ES-I3 (cell line): ENCODE measurements around the gene BTNL3.

ENCODE experiments used
- H3K36me3 ChIP-seq: 2 replicates; pipeline ENCODE4 v1.6.1; 2013; ENCODE audit warnings: mild to moderate bottlenecking, low read length, control low read depth, moderate library complexity; ENCODE audit not compliant: insufficient read depth
- H3K4me1 ChIP-seq: 2 replicates; pipeline ENCODE4 v1.6.1; 2013; ENCODE audit warnings: mild to moderate bottlenecking, control low read depth, low read length; ENCODE audit not compliant: insufficient read depth
- H3K9ac ChIP-seq: 2 replicates; pipeline ENCODE4 v1.6.1; 2013; ENCODE audit warnings: low read depth, mild to moderate bottlenecking, low read length, moderate library complexity
- H3K9me3 ChIP-seq: 2 replicates; pipeline ENCODE4 v1.6.1; 2013; ENCODE audit warnings: mild to moderate bottlenecking, low read length, moderate library complexity; ENCODE audit not compliant: control insufficient read depth, insufficient read depth

The BTNL3 gene

DNA sequence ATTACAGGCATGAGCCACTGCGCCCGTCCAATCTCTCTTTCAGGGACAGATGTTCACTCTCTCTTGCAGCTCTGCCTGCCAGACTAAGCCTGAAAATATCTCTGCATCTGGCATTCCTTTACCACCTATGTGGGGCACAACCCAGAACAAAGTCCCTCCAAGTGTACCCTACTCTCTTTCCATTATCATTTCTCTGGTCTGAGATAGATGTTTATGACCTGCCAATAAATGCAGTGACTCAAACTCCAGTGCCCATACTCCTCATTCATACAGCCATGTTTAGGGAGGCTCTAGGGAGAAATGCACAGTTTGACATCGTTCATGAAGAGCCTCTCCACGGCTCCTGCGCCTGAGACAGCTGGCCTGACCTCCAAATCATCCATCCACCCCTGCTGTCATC is at the start of gene BTNL3:
Gene BTNL3, plus strand, starts transcription at position 255 of the 400 bp plus-strand sequence. CDS start 183 bp downstream, outside the sequence.
- H3K4me1 ChIP-seq: no peaks in the 10 kb centered on the region
- H3K9ac ChIP-seq: no peak within 1 kb of the TSS
- no peaks in the 10 kb centered on the region for H3K36me3 ChIP-seq
- H3K9me3 ChIP-seq: no peaks in the 10 kb centered on the region

DNA sequence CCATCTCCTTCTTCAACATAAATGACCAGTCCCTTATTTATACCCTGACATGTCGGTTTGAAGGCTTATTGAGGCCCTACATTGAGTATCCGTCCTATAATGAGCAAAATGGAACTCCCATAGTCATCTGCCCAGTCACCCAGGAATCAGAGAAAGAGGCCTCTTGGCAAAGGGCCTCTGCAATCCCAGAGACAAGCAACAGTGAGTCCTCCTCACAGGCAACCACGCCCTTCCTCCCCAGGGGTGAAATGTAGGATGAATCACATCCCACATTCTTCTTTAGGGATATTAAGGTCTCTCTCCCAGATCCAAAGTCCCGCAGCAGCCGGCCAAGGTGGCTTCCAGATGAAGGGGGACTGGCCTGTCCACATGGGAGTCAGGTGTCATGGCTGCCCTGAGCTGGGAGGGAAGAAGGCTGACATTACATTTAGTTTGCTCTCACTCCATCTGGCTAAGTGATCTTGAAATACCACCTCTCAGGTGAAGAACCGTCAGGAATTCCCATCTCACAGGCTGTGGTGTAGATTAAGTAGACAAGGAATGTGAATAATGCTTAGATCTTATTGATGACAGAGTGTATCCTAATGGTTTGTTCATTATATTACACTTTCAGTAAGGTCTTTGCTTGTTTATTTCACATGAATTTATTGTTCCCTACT is 38.2 kb upstream of the BTNL3 start:
- Histone ChIP-seq H3K36me3 (no peaks in the 10 kb centered on the region), H3K4me1 (no peaks in the 10 kb centered on the region), H3K9ac (no peak overlapping the region), H3K9me3 (no peaks in the 10 kb centered on the region)

DNA sequence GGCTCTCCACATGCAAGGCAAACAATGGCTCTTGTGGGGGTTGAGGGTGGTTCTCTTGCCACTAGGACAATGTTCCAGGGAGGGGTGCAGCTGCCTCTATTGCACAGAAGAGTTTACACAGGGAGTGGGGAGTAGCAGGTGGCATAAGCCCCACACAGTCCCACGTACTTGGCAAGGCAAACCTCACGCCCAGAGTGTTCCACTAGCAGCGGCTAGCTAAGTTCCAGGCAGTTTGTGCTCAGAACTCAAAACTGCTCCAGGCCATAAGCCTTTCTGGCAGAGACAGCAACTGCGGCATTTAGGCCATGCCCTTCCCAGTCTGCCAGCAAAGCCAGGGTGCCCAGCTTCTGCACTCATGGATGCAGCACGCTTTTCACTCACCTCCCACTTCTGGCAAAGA is 29.0 kb upstream of the BTNL3 start:
- Histone ChIP-seq H3K9me3 (no peaks in the 10 kb centered on the region), H3K4me1 (no peaks in the 10 kb centered on the region), H3K9ac (no peak overlapping the region), H3K36me3 (no peaks in the 10 kb centered on the region)

- H3K9me3 ChIP-seq: no peaks in the 10 kb centered on the region
- H3K36me3 ChIP-seq: no peaks in the 10 kb centered on the region
- H3K9ac ChIP-seq: no peak overlapping the region
- H3K4me1 ChIP-seq: no peaks in the 10 kb centered on the region
These were observed 28.4 kb upstream of the BTNL3 start for GRCh38 chr5:180960209-180960608.

- Histone ChIP-seq H3K36me3 (no peaks in the 10 kb centered on the region), H3K9me3 (no peaks in the 10 kb centered on the region), H3K4me1 (no peaks in the 10 kb centered on the region), H3K9ac (no peak overlapping the region)
These were observed 19.2 kb upstream of the BTNL3 start for GRCh38 chr5:180969406-180969805.

- Histone ChIP-seq H3K4me1 (no peaks in the 10 kb centered on the region), H3K36me3 (no peaks in the 10 kb centered on the region), H3K9me3 (no peaks in the 10 kb centered on the region), H3K9ac (no peak overlapping the region)
These were observed 18.3 kb upstream of the BTNL3 start for GRCh38 chr5:180970336-180970735.

DNA sequence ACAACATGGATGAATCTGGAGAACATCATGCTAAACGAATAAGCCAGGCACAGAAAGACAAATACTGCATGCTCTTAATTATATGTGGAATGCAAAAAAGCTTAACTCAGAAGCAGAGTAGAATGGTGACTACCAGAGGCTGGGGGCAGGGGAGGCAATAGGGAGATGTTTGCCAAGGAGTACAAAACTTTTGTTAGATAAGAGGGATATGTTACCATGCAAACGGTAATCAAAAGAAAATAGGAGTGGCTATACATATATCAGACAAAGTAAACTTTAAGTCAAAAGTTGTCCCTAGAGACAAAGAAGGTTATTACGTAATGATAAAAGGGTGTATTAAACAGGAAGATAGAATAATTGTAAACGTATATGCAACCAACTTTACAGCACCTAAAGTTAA is 17.8 kb upstream of the BTNL3 start:
- H3K9me3 ChIP-seq: no peaks in the 10 kb centered on the region
- no peaks in the 10 kb centered on the region for H3K4me1 ChIP-seq
- no peak overlapping the region for H3K9ac ChIP-seq

GRCh38 chr5:180974612-180975315 is 13.9 kb upstream of the BTNL3 start:
- H3K9ac ChIP-seq: no peak overlapping the region
- no peaks in the 10 kb centered on the region for H3K9me3 ChIP-seq
- H3K4me1 ChIP-seq: no peaks in the 10 kb centered on the region
- no peaks in the 10 kb centered on the region for H3K36me3 ChIP-seq

More for the DNA sequence above, 17.8 kb upstream of the BTNL3 start:
- H3K36me3 ChIP-seq: no peaks in the 10 kb centered on the region

- Histone ChIP-seq H3K36me3 (no peaks in the 10 kb centered on the region), H3K9me3 (no peaks in the 10 kb centered on the region), H3K9ac (no peak overlapping the region), H3K4me1 (no peaks in the 10 kb centered on the region)
These were observed 13.3 kb upstream of the BTNL3 start for GRCh38 chr5:180975338-180975737.

GRCh38 chr5:180976518-180976917 is 12.1 kb upstream of the BTNL3 start:
- H3K4me1 ChIP-seq: no peaks in the 10 kb centered on the region
- H3K9me3 ChIP-seq: no peaks in the 10 kb centered on the region
- no peaks in the 10 kb centered on the region for H3K36me3 ChIP-seq
- no peak overlapping the region for H3K9ac ChIP-seq

- Histone ChIP-seq H3K36me3 (no peaks in the 10 kb centered on the region), H3K9ac (no peak overlapping the region), H3K9me3 (no peaks in the 10 kb centered on the region), H3K4me1 (no peaks in the 10 kb centered on the region)
These were observed 10.8 kb upstream of the BTNL3 start for GRCh38 chr5:180977852-180978251.

- no peak overlapping the region; the same call in 1 of the 2 replicates for H3K9ac ChIP-seq
- H3K36me3 ChIP-seq: no peaks in the 10 kb centered on the region
- H3K9me3 ChIP-seq: no peaks in the 10 kb centered on the region
- H3K4me1 ChIP-seq: no peaks in the 10 kb centered on the region
These were observed 6.5 kb upstream of the BTNL3 start for GRCh38 chr5:180982008-180982741.

DNA sequence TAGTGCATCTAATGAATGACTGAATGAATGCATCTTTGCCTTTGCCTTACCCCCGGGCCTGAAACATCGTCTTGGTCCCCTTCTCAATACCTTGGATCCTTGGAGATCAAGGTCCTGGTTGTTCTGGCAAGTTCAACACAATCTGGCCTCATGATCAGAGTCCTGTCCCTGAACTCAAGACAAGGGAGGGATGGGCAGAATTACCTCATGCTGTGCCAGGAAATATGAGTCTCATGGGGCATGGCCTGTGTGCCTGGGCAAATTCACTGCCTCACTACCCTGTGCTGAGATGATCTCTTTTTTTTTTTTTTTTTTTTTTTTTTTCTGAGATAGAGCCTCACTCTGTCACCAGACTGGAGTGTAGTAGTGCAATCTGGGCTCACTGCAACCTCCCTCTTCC is 630 bp upstream of the BTNL3 start:
- Histone ChIP-seq H3K36me3 (no peaks in the 10 kb centered on the region), H3K9ac (no peak overlapping the region), H3K9me3 (no peaks in the 10 kb centered on the region), H3K4me1 (no peaks in the 10 kb centered on the region)

GRCh38 chr5:180990086-180990881 is 1.6 kb downstream of the BTNL3 start:
- H3K36me3 ChIP-seq: no peaks in the 10 kb centered on the region
- no peaks in the 10 kb centered on the region for H3K4me1 ChIP-seq
- no peak overlapping the region for H3K9ac ChIP-seq
- no peaks in the 10 kb centered on the region for H3K9me3 ChIP-seq
